GM18870 (cell line): ENCODE results near the gene BIN1.

ENCODE experiments used
- ATAC-seq: cut with Tn5 transposase; IDR thresholded peaks from one replicate; pipeline ENCODE4 v1.9.1; 2021; ENCODE audit warnings: moderate library complexity; ENCODE audit not compliant: unreplicated experiment

BIN1 gene

DNA sequence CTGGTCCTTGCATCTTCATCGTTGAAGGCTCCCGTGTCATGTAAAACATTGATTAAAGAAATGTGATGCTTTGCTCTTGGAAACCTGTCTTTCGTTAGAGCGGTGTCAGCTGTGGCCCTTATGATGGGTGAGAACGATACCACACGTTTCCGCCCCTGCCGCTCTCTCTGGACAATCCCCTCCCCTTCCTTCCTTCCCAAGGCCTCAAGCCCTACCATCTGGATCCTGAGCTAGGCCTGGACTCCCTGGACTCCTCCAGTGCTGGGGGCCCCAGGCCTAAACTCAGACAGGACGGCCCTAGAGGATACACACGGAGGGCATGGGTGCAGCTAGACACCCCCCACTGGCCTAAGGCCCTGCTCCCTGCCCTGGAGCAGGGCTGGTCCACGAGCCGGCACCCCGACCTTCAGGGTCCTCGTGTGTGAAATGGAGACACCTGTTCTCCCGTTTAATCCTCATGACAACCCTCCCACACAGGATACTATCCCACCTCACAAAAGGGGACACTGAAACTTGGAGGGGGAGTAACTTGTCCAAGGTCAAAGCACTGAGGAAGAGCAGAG, 13.2 kb downstream of the BIN1 start:
- peak; percentile 47 for ATAC-seq

- ATAC-seq = no peak
Measured at GRCh38 chr2:127092901-127093516, 13.9 kb downstream of the BIN1 start.

DNA sequence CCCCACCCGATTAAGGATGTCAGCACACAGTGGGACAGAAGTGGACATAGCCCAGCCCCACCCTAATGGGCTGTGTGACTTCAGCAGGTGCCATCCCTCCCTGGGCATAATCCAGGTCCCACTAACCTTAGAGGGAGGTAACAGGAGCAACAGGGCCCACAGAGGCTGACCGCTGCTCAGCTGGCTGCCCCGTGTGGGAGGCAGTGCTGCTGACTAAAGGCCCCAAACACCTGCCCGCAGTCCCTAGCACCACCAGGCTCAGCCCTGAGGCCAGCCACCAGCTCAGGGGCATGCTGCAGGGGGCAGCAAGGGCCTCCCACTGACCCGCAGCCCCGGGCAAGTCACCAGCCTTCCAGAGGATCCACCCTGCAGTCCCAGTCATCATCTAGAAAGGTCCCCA, 14.6 kb downstream of the BIN1 start:
- ATAC-seq = no peak

GRCh38 chr2:127091886-127092285, 15.1 kb downstream of the BIN1 start:
- ATAC-seq = no peak

DNA sequence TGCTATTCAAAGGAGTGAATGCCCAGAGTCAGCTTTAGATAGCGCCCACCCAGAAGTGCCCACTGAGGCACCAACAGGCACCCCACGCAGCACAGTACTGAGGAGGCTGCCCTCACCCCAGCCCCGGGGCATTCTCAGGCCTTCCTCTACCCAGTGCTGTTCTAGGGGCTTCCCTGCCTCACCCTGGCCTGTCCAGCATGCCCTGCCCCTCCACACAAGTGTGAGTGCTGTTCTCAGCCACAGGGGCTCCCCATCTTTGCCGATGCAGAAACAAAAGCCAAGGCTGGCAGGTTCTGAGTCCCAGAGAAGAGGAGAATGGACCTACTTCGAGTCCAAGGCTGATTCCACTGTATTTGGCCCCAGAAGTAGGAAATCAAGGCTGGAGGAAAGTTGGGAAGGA, 15.8 kb downstream of the BIN1 start:
- ATAC-seq = no peak

GRCh38 chr2:127090281-127091120, 16.5 kb downstream of the BIN1 start:
- no peak for ATAC-seq

DNA sequence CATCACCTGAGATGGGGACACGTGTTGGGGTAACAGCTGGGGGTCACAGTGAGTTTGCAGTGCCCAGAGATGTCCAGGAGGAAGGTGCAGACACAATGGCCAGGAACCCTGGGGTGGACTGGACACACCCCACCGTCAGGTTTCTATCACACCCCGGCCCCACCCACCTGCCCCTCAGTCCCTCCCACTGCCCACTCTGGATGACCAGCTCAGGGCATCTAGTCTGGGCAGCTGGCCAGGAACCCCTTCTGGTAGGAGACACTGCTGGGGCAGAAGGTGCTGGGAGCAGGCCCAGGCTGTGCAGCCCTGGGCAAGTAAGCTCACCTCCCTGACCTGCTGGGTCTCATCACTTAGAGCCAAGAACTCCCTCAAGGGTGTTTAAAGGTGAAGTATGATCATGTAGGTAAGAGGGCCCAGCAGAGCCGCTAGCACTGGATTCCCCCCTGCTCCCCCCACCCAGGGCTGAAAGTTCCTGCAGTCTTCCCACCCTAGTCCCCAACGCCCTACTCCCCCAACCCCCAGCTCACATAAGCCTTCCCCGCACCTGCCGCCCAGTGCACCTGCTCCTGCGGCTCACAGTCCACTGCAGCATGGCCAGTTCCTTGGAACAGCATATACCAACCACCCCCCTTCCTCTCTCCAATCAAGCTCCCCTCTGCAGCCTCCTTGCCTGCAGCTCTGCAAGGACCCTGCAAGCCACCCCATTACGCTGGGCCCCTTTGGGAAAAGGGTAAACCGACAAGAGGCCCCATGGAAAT, 17.3 kb downstream of the BIN1 start:
- no peak for ATAC-seq

GRCh38 chr2:127088706-127089105, 18.2 kb downstream of the BIN1 start:
- ATAC-seq = no peak

DNA sequence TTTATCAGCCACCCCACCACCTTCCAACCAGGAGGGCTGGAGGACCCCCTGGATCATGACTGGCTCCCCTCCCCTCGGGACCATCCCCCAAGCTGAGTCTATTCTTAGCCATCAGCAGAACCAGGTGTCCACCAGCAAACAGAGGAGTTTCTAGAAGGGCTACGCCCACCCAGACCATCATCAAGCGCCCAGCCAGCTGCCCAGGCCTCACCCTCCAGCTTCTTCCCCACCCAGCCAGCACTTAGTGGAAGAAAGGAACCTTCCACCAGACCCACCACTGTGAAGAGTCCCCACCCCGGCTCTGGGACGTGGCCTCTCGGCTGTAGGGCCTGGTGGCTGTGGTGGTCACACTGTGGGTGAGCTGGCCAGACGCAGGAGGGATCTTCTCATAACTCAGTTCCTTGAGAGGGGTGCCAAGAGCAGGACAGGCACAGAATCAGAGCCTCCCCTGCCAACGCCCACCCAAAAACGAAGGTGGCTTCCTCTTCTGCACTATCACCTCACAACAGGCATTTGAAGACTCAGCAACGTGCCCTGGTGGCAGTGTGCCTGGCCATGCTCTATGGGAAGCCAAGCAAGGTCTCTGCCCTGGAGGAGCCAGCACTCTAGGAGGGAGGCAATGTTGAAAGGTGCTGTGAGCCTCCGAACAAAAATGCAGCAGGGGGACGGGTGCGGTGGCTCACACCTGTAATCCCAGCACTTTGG, 19.0 kb downstream of the BIN1 start:
- no peak for ATAC-seq

- peak; percentile 70 for ATAC-seq
Measured at GRCh38 chr2:127086990-127087790, 19.8 kb downstream of the BIN1 start.

DNA sequence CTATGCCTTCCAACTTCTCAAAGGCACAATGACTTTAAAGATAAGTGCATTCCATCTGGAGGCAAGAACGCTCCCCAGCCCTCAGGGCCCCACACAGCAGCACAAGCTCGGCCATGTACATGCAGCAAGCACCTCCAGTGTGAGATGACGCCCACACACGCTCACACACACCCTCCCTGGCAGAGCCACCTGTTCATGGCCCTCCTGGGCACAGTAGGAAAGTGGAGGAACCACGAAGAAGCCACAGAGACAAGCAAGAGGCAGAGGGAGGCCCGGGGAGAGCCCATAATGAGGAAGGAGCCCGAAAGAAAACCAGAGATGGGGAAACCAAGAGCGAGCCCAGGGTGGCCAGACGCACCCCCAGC, 21.7 kb downstream of the BIN1 start:
- peak; percentile 31 for ATAC-seq

DNA sequence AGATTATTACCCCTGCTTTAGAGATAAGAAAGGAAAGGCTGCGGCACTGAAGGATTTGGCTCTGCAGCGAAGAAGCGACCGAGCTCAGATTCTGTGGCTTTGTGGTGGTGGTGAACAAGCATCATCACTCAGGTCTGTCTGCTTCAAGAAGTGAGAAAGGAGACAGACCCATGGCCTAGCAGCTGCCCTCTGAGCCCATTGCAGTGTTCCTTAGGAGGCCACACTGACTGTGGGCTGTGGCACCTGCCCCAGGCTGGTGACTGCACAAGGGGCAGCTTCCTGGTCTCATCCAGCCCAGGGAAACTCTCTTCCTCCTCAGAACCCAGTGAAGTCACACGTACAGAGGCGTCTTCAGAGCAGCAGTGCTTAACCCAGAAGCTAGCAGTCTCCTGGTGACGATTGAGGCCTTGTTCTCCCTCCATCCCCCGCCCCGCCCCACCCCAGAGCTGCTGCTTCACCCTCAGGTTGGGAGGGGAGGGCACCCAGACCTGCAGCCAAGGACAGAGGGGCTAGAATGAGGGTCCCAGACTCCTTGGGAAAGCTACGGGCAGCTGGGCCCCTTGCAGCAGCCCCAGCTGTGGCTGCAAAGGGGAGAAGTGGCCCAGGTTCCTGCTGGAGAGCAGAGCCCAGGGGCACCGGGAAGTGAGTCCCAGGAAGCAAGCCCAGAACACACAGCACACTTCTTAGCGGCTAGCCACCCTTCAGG, 22.2 kb downstream of the BIN1 start:
- ATAC-seq = no peak

DNA sequence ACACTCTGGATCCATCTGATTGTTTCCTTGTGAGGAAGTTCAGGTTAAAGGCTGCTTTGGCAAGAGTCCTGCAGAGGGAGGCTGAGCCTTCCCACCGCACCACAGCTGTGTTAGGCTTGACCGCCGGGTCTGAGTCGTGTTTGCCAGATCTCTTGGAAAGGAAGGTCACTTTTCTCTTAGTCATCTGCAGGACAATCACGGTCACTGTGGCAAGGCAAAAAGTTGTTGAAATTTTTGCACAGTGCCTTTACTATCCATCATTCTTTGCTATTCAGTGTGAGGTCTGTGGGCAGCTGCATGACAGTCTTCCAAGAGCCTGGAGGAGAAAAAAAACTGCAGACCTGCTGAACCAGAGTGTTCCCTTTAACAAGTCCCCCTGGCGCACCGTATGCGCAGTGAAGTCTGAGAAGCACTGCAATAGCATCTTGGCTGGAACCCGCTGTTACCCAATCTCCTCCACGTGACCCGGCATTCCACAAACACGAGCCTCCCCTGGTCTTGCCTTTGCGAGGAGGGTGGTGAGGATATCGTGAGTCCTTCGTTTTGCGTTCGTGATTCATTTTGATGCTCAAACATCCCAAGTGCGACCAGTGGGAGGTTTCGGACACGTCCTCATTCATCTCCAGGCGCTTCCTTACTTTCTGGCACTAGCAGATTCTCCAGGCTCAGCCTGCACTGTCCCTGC, 23.0 kb downstream of the BIN1 start:
- ATAC-seq = no peak

GRCh38 chr2:127082974-127083373, 24.0 kb downstream of the BIN1 start:
- no peak for ATAC-seq

DNA sequence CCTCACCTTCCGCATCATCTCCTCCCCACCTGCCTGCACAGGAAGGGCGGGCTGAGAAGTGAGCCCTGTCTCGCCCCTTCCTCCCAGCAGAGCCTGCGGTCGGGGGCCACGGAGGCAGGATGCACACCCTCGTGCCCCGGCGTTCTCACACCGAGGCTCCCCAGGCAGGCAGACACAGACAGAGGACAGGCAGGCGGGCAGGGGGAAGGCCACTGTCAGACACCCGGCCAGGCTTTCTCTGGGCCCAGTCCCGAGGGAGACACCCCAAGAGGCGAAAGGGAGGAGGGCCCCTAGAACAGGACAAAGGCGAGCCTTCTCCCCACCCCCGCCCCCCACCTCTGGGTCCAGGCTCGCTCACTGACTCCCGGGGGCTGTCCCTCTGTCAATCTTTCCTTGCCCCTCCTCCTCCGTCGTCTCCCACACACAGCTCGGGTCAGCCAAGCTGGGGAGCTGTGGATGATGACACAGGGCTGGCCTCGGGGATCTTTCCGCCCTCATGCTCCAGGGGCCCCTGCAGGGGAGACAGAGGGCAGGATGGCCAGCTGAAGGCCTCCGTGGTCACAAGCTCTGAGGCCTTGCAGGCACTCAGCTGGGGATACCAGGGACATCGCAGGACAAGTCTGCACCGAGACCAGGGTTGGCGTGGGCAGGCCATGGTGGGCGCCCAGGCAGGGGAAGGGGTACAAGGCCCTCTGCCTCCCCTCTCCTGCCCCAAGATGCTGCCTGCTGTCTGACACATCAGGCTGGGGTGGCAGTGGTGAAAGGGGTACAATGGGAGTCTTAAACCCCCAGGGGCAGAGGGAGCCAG, 24.9 kb downstream of the BIN1 start:
- ATAC-seq = peak; percentile 28

GRCh38 chr2:127080938-127081755, 25.8 kb downstream of the BIN1 start:
- peak; percentile 23 for ATAC-seq

DNA sequence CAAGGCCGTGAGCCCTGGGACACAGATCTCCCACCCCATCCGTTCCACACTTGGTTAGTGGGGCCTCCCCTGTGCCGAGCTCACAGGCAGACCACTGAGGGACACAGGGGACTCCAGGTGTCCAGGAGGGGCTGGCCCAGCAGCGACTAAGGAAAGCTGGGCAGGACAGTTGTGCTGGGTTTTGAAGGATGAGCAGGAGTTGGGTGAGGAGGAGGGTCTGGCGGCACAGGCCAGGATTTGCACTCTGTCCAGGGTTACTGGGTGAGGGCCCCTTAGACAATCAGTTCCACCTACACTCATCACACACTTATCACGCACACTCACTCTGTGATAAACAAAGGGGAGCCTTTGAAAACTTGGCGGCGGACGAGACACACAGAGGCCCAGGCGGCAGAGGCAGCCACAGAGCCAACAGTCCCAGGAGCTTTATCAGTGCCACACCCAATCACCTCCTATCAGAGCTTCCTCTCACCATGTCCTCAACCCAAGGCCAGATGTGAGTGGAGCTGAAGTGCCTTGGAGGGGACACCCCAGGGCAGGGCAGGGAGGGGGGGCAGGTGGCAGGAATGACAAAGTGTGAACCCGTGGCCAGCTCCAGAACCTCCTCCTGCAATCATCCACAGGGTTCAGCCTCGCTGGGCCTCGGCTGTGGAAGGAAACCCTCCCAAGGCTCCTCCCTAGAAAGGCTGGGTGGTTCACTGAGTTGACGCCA, 26.6 kb downstream of the BIN1 start:
- ATAC-seq = no peak
